H9 (cell line): ENCODE data around the gene GALNT13. TPM values are rescaled to one million over a fixed set of nuclear protein-coding genes. Genes with fewer than 3 reads are reported as not detected.
A peak's percentile ranks its signal among the peaks of the same experiment; 100 is the strongest.

Experiments
- DNase-seq: peaks from one replicate; pipeline ENCODE4 v3.0.0-alpha.2; 2017
- H2AFZ ChIP-seq: one replicate; pipeline ENCODE4 v1.6.1; 2013; ENCODE audit warnings: mild to moderate bottlenecking, low read length, control low read depth, moderate library complexity
- H2AK5ac ChIP-seq: 2 replicates; pipeline ENCODE4 v1.6.1; 2013; ENCODE audit warnings: low read length, control low read depth, mixed read lengths; ENCODE audit not compliant: insufficient read length
- H2BK120ac ChIP-seq: one replicate; pipeline ENCODE4 v1.6.1; 2013; ENCODE audit warnings: low read depth, mild to moderate bottlenecking, low read length, control low read depth, inconsistent platforms; ENCODE audit not compliant: poor library complexity, severe bottlenecking
- H2BK12ac ChIP-seq: 2 replicates; pipeline ENCODE4 v1.6.1; 2013; ENCODE audit warnings: low read length, control low read depth, mixed read lengths, low read depth; ENCODE audit not compliant: insufficient read length
- H2BK15ac ChIP-seq: 2 replicates; pipeline ENCODE4 v1.6.1; 2013; ENCODE audit warnings: low read depth, low read length, control low read depth
- H2BK20ac ChIP-seq: one replicate; pipeline ENCODE4 v1.6.1; 2013; ENCODE audit warnings: low read depth, mild to moderate bottlenecking, low read length, control low read depth, inconsistent platforms; ENCODE audit not compliant: poor library complexity, severe bottlenecking
- H2BK5ac ChIP-seq: 2 replicates; pipeline ENCODE4 v1.6.1; 2013; ENCODE audit warnings: low read length, control low read depth, mixed read lengths; ENCODE audit not compliant: insufficient read length
- H3K14ac ChIP-seq: 2 replicates; pipeline ENCODE4 v1.6.1; 2013; ENCODE audit warnings: low read length, control low read depth; ENCODE audit not compliant: insufficient read depth
- H3K18ac ChIP-seq: 2 replicates; pipeline ENCODE4 v1.6.1; 2013; ENCODE audit warnings: low read depth, mild to moderate bottlenecking, mixed read lengths, low read length, control low read depth; ENCODE audit not compliant: insufficient read length
- H3K23ac ChIP-seq: 2 replicates; pipeline ENCODE4 v1.6.1; 2013; ENCODE audit warnings: low read length, control low read depth, mixed read lengths, low read depth; ENCODE audit not compliant: insufficient read length
- H3K23me2 ChIP-seq: 2 replicates; pipeline ENCODE4 v1.6.1; 2013; ENCODE audit warnings: low read depth, mild to moderate bottlenecking, mixed read lengths, low read length, control low read depth; ENCODE audit not compliant: insufficient read length, poor library complexity, severe bottlenecking
- H3K27ac ChIP-seq: 2 replicates; pipeline ENCODE4 v1.5.1; 2013; ENCODE audit warnings: low read length, control low read depth, mixed read lengths, low read depth; ENCODE audit not compliant: insufficient read length
- H3K27me3 ChIP-seq: 2 replicates; pipeline ENCODE4 v1.6.1; 2013; ENCODE audit warnings: low read length, control low read depth, inconsistent platforms; ENCODE audit not compliant: insufficient read depth
- H3K4ac ChIP-seq: 2 replicates; pipeline ENCODE4 v1.6.1; 2013; ENCODE audit warnings: low read depth, mild to moderate bottlenecking, control low read depth, inconsistent platforms, low read length, moderate library complexity
- H3K4me1 ChIP-seq: 2 replicates; pipeline ENCODE4 v1.6.1; 2013; ENCODE audit warnings: low read length, control low read depth, inconsistent platforms; ENCODE audit not compliant: insufficient read depth
- H3K4me2 ChIP-seq: 2 replicates; pipeline ENCODE4 v1.6.1; 2013; ENCODE audit warnings: low read length, control low read depth, mixed read lengths; ENCODE audit not compliant: insufficient read length, insufficient read depth
- H3K56ac ChIP-seq: 2 replicates; pipeline ENCODE4 v1.6.1; 2013; ENCODE audit warnings: low read depth, mild to moderate bottlenecking, mixed read lengths, low read length, control low read depth; ENCODE audit not compliant: insufficient read length
- H3K79me1 ChIP-seq: 2 replicates; pipeline ENCODE4 v1.6.1; 2013; ENCODE audit warnings: low read depth, mild to moderate bottlenecking, moderate library complexity, low read length, control low read depth, inconsistent platforms; ENCODE audit not compliant: insufficient read depth, poor library complexity, severe bottlenecking
- H3K79me2 ChIP-seq: 2 replicates; pipeline ENCODE4 v1.6.1; 2013; ENCODE audit warnings: low read length, control low read depth, inconsistent platforms; ENCODE audit not compliant: insufficient read depth
- H3K9ac ChIP-seq: 2 replicates; pipeline ENCODE4 v1.6.1; 2013; ENCODE audit warnings: low read length, control low read depth, mixed read lengths; ENCODE audit not compliant: insufficient read length; ENCODE audit errors: extremely low read depth
- H3K9me3 ChIP-seq: one replicate; pipeline ENCODE4 v1.6.1; 2013; ENCODE audit warnings: low read depth, low read length, inconsistent platforms; ENCODE audit not compliant: control insufficient read depth
- H3T11ph ChIP-seq: one replicate; pipeline ENCODE4 v1.6.1; 2013; ENCODE audit warnings: mild to moderate bottlenecking, low read length, control low read depth, inconsistent platforms
- H4K20me1 ChIP-seq: one replicate; pipeline ENCODE4 v1.6.1; 2013; ENCODE audit not compliant: control insufficient read depth, insufficient read length, insufficient read depth
- H4K5ac ChIP-seq: 2 replicates; pipeline ENCODE4 v1.6.1; 2013; ENCODE audit warnings: low read depth, mild to moderate bottlenecking, mixed read lengths, low read length, control low read depth; ENCODE audit not compliant: insufficient read length
- H4K8ac ChIP-seq: replicated peaks from 2 replicates; pipeline ENCODE4 v1.6.1; 2013; ENCODE audit warnings: low read length, control low read depth, mixed read lengths, low read depth; ENCODE audit not compliant: insufficient read length
- H4K91ac ChIP-seq: 2 replicates; pipeline ENCODE4 v1.6.1; 2013; ENCODE audit warnings: low read depth, mild to moderate bottlenecking, moderate library complexity, mixed read lengths, low read length, control low read depth; ENCODE audit not compliant: insufficient read length
- H3K27ac Mint-ChIP-seq, 3 experiments: 2 replicates in 2 of 3; 3 replicates in 1 of 3; pipeline ENCODE4 v1.8.0; 2020 to 2021; ENCODE audit warnings: mixed read lengths in 3 of 3, mild to moderate bottlenecking in 1 of 3, moderate library complexity in 1 of 3
- H3K27me3 Mint-ChIP-seq: 2 replicates; pipeline ENCODE4 v1.8.0; 2021; ENCODE audit warnings: low read depth, mild to moderate bottlenecking, moderate library complexity, mixed read lengths
- H3K36me3 Mint-ChIP-seq, 3 experiments: 2 replicates in 2 of 3; 3 replicates in 1 of 3; pipeline ENCODE4 v1.8.0; 2020 to 2021; ENCODE audit warnings: low read depth in 3 of 3, mixed read lengths in 3 of 3; ENCODE audit not compliant: insufficient read depth in 1 of 3
- H3K4me1 Mint-ChIP-seq, 2 experiments: 2 replicates each; pipeline ENCODE4 v1.8.0; 2020; ENCODE audit warnings: mixed read lengths in 2 of 2
- H3K4me3 Mint-ChIP-seq, 2 experiments: 2 replicates in 1 of 2; 3 replicates in 1 of 2; pipeline ENCODE4 v1.8.0; 2020 to 2021; ENCODE audit warnings: mild to moderate bottlenecking in 2 of 2, mixed read lengths in 2 of 2, moderate library complexity in 1 of 2
- H3K9me3 Mint-ChIP-seq, 2 experiments: 2 replicates in 1 of 2; 3 replicates in 1 of 2; pipeline ENCODE4 v1.8.0; 2020; ENCODE audit warnings: mild to moderate bottlenecking in 2 of 2, mixed read lengths in 2 of 2, moderate library complexity in 1 of 2
- WGBS: extraction: QIAGEN DNeasy Blood & Tissue Kit; methylation state at CpG from one replicate; pipeline ENCODE4 v1.1.7; 2013; ENCODE audit warnings: missing lambda C conversion rate, low lambda C conversion rate, mixed read lengths; ENCODE audit not compliant: insufficient read length; ENCODE audit errors: extremely low coverage; 5-methylcytosine and 5-hydroxymethylcytosine counted together
- total RNA-seq: library from RNA; stranded (reverse); gene quantifications from 2 replicates; pipeline ENCODE4 v1.2.1, GENCODE V29; 2021
- TF ChIP-seq, protein P1 (sequence below): fragments of 200-600 bp; sonication (generic); conservative IDR thresholded peaks from 3 replicates; pipeline ENCODE4 v1.8.0; 2021; ENCODE audit warnings: antibody characterized with exemption, mild to moderate bottlenecking

Gene GALNT13
- total RNA-seq, 1 experiment from 2014 or later = 6.6 TPM

DNA sequence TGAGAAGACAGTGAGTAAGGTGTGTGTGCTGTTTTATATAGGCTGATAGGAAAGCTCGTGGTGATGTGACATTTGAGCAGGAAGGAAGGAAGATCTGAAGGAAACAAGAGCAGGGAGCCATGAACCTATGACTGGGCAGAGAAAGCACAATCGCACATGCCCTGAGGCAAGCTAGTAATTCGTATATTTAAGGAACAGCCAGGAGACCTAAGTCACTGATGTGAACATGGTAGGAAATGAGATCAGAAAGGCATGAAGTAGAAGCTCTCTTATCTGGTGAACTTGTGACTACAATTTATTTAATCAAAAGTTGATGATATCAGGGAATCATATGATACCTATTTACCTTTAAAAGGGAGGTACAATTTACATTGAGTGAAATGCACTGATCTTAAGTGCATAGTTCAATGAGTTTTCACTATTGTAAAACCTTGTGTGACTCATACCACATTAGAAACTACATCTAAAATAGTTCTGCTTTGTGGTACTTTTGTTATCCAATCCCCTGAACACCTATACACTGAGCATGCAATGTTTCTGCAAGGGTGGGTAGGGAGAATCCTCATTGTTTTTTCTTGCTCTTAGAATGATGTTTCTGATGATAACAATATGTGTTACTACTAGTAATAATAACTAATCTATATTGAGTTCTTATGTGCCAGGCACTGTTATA is 67.5 kb downstream of the GALNT13 start:
- H2AK5ac ChIP-seq = no peak overlapping the region
- peak overlapping the region in 2 of 3 experiments; percentile 0 to 9; a peak in 2 of 7 replicates for H3K27ac Mint-ChIP-seq
- no CpG with 5 or more reads among the region's 3 CpGs for WGBS

More for the DNA sequence above, 67.5 kb downstream of the GALNT13 start:
- H4K5ac ChIP-seq = no peak overlapping the region
- no peak overlapping the region for H3T11ph ChIP-seq
- no peak overlapping the region for H4K91ac ChIP-seq
- no peak overlapping the region for H3K56ac ChIP-seq
- no peak overlapping the region for H3K14ac ChIP-seq
- no peak overlapping the region for H3K9ac ChIP-seq
- no peaks in the 10 kb centered on the region for H3K79me1 ChIP-seq
- TF ChIP-seq, protein P1, sequence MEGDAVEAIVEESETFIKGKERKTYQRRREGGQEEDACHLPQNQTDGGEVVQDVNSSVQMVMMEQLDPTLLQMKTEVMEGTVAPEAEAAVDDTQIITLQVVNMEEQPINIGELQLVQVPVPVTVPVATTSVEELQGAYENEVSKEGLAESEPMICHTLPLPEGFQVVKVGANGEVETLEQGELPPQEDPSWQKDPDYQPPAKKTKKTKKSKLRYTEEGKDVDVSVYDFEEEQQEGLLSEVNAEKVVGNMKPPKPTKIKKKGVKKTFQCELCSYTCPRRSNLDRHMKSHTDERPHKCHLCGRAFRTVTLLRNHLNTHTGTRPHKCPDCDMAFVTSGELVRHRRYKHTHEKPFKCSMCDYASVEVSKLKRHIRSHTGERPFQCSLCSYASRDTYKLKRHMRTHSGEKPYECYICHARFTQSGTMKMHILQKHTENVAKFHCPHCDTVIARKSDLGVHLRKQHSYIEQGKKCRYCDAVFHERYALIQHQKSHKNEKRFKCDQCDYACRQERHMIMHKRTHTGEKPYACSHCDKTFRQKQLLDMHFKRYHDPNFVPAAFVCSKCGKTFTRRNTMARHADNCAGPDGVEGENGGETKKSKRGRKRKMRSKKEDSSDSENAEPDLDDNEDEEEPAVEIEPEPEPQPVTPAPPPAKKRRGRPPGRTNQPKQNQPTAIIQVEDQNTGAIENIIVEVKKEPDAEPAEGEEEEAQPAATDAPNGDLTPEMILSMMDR = no peak
- H2BK15ac ChIP-seq = no peak overlapping the region
- no peak overlapping the region for H2BK12ac ChIP-seq
- no peak overlapping the region for H2BK120ac ChIP-seq
- H4K20me1 ChIP-seq = no peaks in the 10 kb centered on the region
- no peaks in the 10 kb centered on the region for H3K36me3 Mint-ChIP-seq
- no peak overlapping the region for H4K8ac ChIP-seq
- 0 out of 2 replicates have a peak, but pooled peaks cover under 1% of the 10 kb centered on the region for H3K79me2 ChIP-seq
- peaks cover 0 to 2% of the 10 kb centered on the region in 2 experiments; a peak in 2 of 4 replicates for H3K4me1 Mint-ChIP-seq
- H2AFZ ChIP-seq = no peak overlapping the region
- H3K9me3 Mint-ChIP-seq = no peaks in the 10 kb centered on the region
- H3K4me2 ChIP-seq = no peak overlapping the region
- no peak for DNase-seq
- H3K23me2 ChIP-seq = no peaks in the 10 kb centered on the region
- H2BK20ac ChIP-seq = no peak overlapping the region
- no peaks in the 10 kb centered on the region for H3K9me3 ChIP-seq
- H3K23ac ChIP-seq = no peak overlapping the region
- no peak overlapping the region for H3K4ac ChIP-seq
- H3K27me3 ChIP-seq = no peaks in the 10 kb centered on the region
- H2BK5ac ChIP-seq = no peak overlapping the region
- no peak overlapping the region for H3K4me3 Mint-ChIP-seq
- no peaks in the 10 kb centered on the region; the same call in 1 of the 2 replicates for H3K4me1 ChIP-seq
- no peak overlapping the region for H3K18ac ChIP-seq
- H3K27me3 Mint-ChIP-seq = no peaks in the 10 kb centered on the region
- no peak overlapping the region for H3K27ac ChIP-seq
